ENCODE data around the gene PFDN6. TPM values are rescaled to one million over a fixed set of nuclear protein-coding genes. Genes with fewer than 3 reads are reported as not detected.

PFDN6 gene
- total RNA-seq, 1 donor from 2014 or later, result 9.1 TPM

GRCh38 chr6:33277663-33278391 is 11.6 kb upstream of the PFDN6 start:
- no peak for TF ChIP-seq POLR2AphosphoS5 (IDR thresholded peaks at IDR 0.05; ENCODE audit: insufficient read depth in 1 of 2, low read depth in 1 of 2)
- TF ChIP-seq CTCF (IDR thresholded peaks at IDR 0.05), result no peak
- TF ChIP-seq POLR2A (IDR thresholded peaks at IDR 0.05), result no peak
- DNase-seq (ENCODE audit: extremely low spot score in 2 of 2), result no peak
- Histone ChIP-seq H3K4me1 (peaks cover 50% of the 10 kb centered on the region), H3K9me3 (no peaks in the 10 kb centered on the region), H3K36me3 (peaks cover 0 to 45% of the 10 kb centered on the region in 2 donors), H3K4me3 (peak overlapping the region; percentile 61 to 86), H3K27me3 (no peaks in the 10 kb centered on the region), H3K27ac (peak overlapping the region; percentile 86)
- intact Hi-C loops (cut with DNase I), result loop anchor here (5.0 kb wide), 1 partner anchor 299 kb away; no protein-coding TSS in a partner anchor

- peak overlapping the region in 1 of 2 donors; percentile 61 for H3K4me3 ChIP-seq
- intact Hi-C loops (cut with DNase I), result loop anchor here (5.0 kb wide), 1 partner anchor 299 kb away; no protein-coding TSS in a partner anchor
- no peaks in the 10 kb centered on the region for H3K27me3 ChIP-seq
- TF ChIP-seq CTCF (IDR thresholded peaks at IDR 0.05) (no peak), POLR2AphosphoS5 (IDR thresholded peaks at IDR 0.05; ENCODE audit: insufficient read depth in 1 of 2, low read depth in 1 of 2) (no peak), POLR2A (IDR thresholded peaks at IDR 0.05) (no peak)
- no peak overlapping the region for H3K27ac ChIP-seq
- no peak for DNase-seq (ENCODE audit: extremely low spot score in 2 of 2)
- H3K9me3 ChIP-seq, result no peaks in the 10 kb centered on the region
- H3K36me3 ChIP-seq, result peaks cover 0 to 48% of the 10 kb centered on the region in 2 donors
- H3K4me1 ChIP-seq, result peaks cover 45% of the 10 kb centered on the region
Observed at GRCh38 chr6:33278392-33278741, 11.0 kb upstream of the PFDN6 start.

- H3K4me1 ChIP-seq, result peaks cover 40% of the 10 kb centered on the region
- intact Hi-C loops (cut with DNase I), result loop anchor here (5.0 kb wide), 1 partner anchor 298 kb away; no protein-coding TSS in a partner anchor
Observed at GRCh38 chr6:33278810-33279209, 10.6 kb upstream of the PFDN6 start.

GRCh38 chr6:33279257-33279695 is 10.1 kb upstream of the PFDN6 start:
- intact Hi-C loops (cut with DNase I), result loop anchor here (5.0 kb wide), 1 partner anchor 298 kb away; no protein-coding TSS in a partner anchor
- no peak overlapping the region for H3K27ac ChIP-seq
- TF ChIP-seq POLR2A (IDR thresholded peaks at IDR 0.05) (no peak), CTCF (IDR thresholded peaks at IDR 0.05) (no peak), POLR2AphosphoS5 (IDR thresholded peaks at IDR 0.05; ENCODE audit: insufficient read depth in 1 of 2, low read depth in 1 of 2) (no peak)
- no peaks in the 10 kb centered on the region for H3K27me3 ChIP-seq
- H3K9me3 ChIP-seq, result no peaks in the 10 kb centered on the region
- no peak overlapping the region for H3K4me3 ChIP-seq
- peaks cover 36% of the 10 kb centered on the region for H3K4me1 ChIP-seq
- peaks cover 0 to 51% of the 10 kb centered on the region in 2 donors for H3K36me3 ChIP-seq
- no peak for DNase-seq (ENCODE audit: extremely low spot score in 2 of 2)

More at GRCh38 chr6:33278810-33279209, 10.6 kb upstream of the PFDN6 start:
- Histone ChIP-seq H3K27ac (no peak overlapping the region), H3K9me3 (no peaks in the 10 kb centered on the region), H3K4me3 (no peak overlapping the region), H3K36me3 (peaks cover 0 to 51% of the 10 kb centered on the region in 2 donors), H3K27me3 (no peaks in the 10 kb centered on the region)
- DNase-seq (ENCODE audit: extremely low spot score in 2 of 2), result no peak
- TF ChIP-seq POLR2A (IDR thresholded peaks at IDR 0.05), result no peak

GRCh38 chr6:33279971-33280511 is 9.4 kb upstream of the PFDN6 start:
- no peak for TF ChIP-seq POLR2AphosphoS5 (IDR thresholded peaks at IDR 0.05; ENCODE audit: insufficient read depth in 1 of 2, low read depth in 1 of 2)
- TF ChIP-seq POLR2A (IDR thresholded peaks at IDR 0.05), result no peak
- no peak for TF ChIP-seq CTCF (IDR thresholded peaks at IDR 0.05)
- no peak overlapping the region for H3K4me3 ChIP-seq
- no peak overlapping the region for H3K27ac ChIP-seq
- peaks cover 0 to 54% of the 10 kb centered on the region in 2 donors for H3K36me3 ChIP-seq
- no peaks in the 10 kb centered on the region for H3K9me3 ChIP-seq
- no peaks in the 10 kb centered on the region for H3K27me3 ChIP-seq
- H3K4me1 ChIP-seq, result peaks cover 28% of the 10 kb centered on the region
- intact Hi-C loops (cut with DNase I), result loop anchor here (5.0 kb wide), 1 partner anchor 297 kb away; no protein-coding TSS in a partner anchor
- no peak for DNase-seq (ENCODE audit: extremely low spot score in 2 of 2)
